B cell (primary cell): ENCODE data around the gene SSRP1. TPM values are rescaled to one million over a fixed set of nuclear protein-coding genes. Genes with fewer than 3 reads are reported as not detected.
A peak's percentile ranks its signal among the peaks of the same experiment; 100 is the strongest.
"Not testable (repeated sequence)": the region's sequence is repeated elsewhere in the genome, so short reads cannot be mapped to it uniquely, and the experiment has no call there.

ENCODE experiments used
- ATAC-seq: fragments of 200-7000 bp; cut with Tn5 transposase; one replicate; pipeline ENCODE4 v1.10.0; 2021; ENCODE audit warnings: low read depth, mild to moderate bottlenecking, moderate number of reproducible peaks, moderate library complexity
- CTCF ChIA-PET: fragments of 350-600 bp; sonication (Branson Sonifier 250); formaldehyde crosslinking; loops from one replicate; lab custom pipeline; 2021; ENCODE audit warnings: antibody characterized with exemption, inconsistent platforms; lab: Charles Lee
- POLR2A ChIA-PET: fragments of 350-600 bp; sonication (Branson Sonifier 250); formaldehyde crosslinking; loops from one replicate; lab custom pipeline; 2021; ENCODE audit warnings: antibody characterized with exemption; lab: Charles Lee
- DNase-seq: peaks from one replicate; pipeline ENCODE4 v3.0.0; 2013
- H2AFZ ChIP-seq: 2 replicates; pipeline ENCODE4 v1.6.1; 2012; ENCODE audit warnings: mild to moderate bottlenecking, low read depth, low read length; ENCODE audit not compliant: insufficient read depth, poor library complexity, severe bottlenecking
- H3K27ac ChIP-seq, 2 donors: 1 replicate in 1 of 2; 2 replicates in 1 of 2; pipeline ENCODE4 v1.5.1; 2012 to 2013; ENCODE audit warnings: low read length in 2 of 2, mild to moderate bottlenecking in 2 of 2, moderate library complexity in 1 of 2
- H3K27me3 ChIP-seq, 4 experiments: fragments of 200-600 bp in 1 of 4; sonication (generic) in 1 of 4; replicated peaks in 1 of 4; 1 replicate in 2 of 4; 2 replicates in 2 of 4; pipeline versions ENCODE4 v1.6.1 to v1.7.0; 2013 to 2016; ENCODE audit warnings: low read length in 3 of 4, mild to moderate bottlenecking in 2 of 4, mixed read lengths in 1 of 4, moderate library complexity in 1 of 4; ENCODE audit not compliant: insufficient read depth in 4 of 4, control insufficient read depth in 3 of 4; ENCODE audit errors: control extremely low read depth in 1 of 4
- H3K36me3 ChIP-seq, 2 experiments: replicated peaks in 1 of 2; 1 replicate in 1 of 2; 2 replicates in 1 of 2; pipeline versions ENCODE4 v1.6.1 to v1.7.1; 2013; ENCODE audit warnings: low read length in 1 of 2; ENCODE audit not compliant: insufficient read depth in 2 of 2, control insufficient read depth in 1 of 2; ENCODE audit errors: control extremely low read depth in 1 of 2, extremely low read depth in 1 of 2
- H3K4me1 ChIP-seq, 2 donors: fragments of 200-600 bp in 1 of 2; sonication (generic) in 1 of 2; 1 replicate in 1 of 2; 2 replicates in 1 of 2; pipeline versions ENCODE4 v1.5.1 to v1.6.1; 2013 to 2017; ENCODE audit warnings: low read length in 2 of 2; ENCODE audit not compliant: control insufficient read depth in 2 of 2, insufficient read depth in 2 of 2
- H3K4me2 ChIP-seq: replicated peaks from 2 replicates; pipeline ENCODE3; 2012; ENCODE audit warnings: mild to moderate bottlenecking, low read depth, low read length; ENCODE audit not compliant: poor library complexity, severe bottlenecking
- H3K4me3 ChIP-seq, 5 experiments: fragments of 200-600 bp in 1 of 5; sonication (generic) in 1 of 5; 1 replicate in 3 of 5; 2 replicates in 2 of 5; pipeline versions ENCODE4 v1.5.1 to v1.7.0; 2011 to 2016; ENCODE audit warnings: low read length in 4 of 5, mild to moderate bottlenecking in 4 of 5, low read depth in 2 of 5, control low read depth in 1 of 5, moderate library complexity in 1 of 5; ENCODE audit not compliant: insufficient read depth in 1 of 5; ENCODE audit errors: control extremely low read depth in 1 of 5, extremely low read depth in 1 of 5
- H3K79me2 ChIP-seq: fragments of 200-600 bp; sonication (generic); one replicate; pipeline ENCODE4 v1.6.0; 2016; ENCODE audit warnings: low read length; ENCODE audit not compliant: control insufficient read depth, insufficient read depth
- H3K9ac ChIP-seq: fragments of 200-600 bp; sonication (generic); 2 replicates; pipeline ENCODE4 v1.6.1; 2017; ENCODE audit warnings: mild to moderate bottlenecking, low read length, moderate library complexity
- H3K9me3 ChIP-seq, 3 donors: one replicate each; pipeline versions ENCODE4 v1.6.1 to v1.7.1; 2013; ENCODE audit warnings: low read length in 2 of 3; ENCODE audit not compliant: control insufficient read depth in 2 of 3, insufficient read depth in 1 of 3; ENCODE audit errors: control extremely low read depth in 1 of 3
- H4K20me1 ChIP-seq: 2 replicates; pipeline ENCODE4 v1.6.0; 2012; ENCODE audit warnings: mild to moderate bottlenecking, low read length; ENCODE audit not compliant: insufficient read depth, control insufficient read depth, poor library complexity, severe bottlenecking
- H3K27ac Mint-ChIP-seq: one replicate; pipeline ENCODE4 v1.8.0; 2021; ENCODE audit warnings: mixed read lengths
- H3K27me3 Mint-ChIP-seq: one replicate; pipeline ENCODE4 v1.8.0; 2021; ENCODE audit warnings: mixed read lengths
- H3K4me1 Mint-ChIP-seq: one replicate; pipeline ENCODE4 v1.8.0; 2021; ENCODE audit warnings: mixed read lengths
- H3K4me3 Mint-ChIP-seq: one replicate; pipeline ENCODE4 v1.8.0; 2021; ENCODE audit warnings: mixed read lengths
- H3K9me3 Mint-ChIP-seq: one replicate; pipeline ENCODE4 v1.8.0; 2022; ENCODE audit warnings: mixed read lengths; ENCODE audit not compliant: insufficient read depth
- CTCF ChIP-seq: fragments of 200-600 bp; IDR thresholded peaks from one replicate; pipeline ENCODE4 v1.8.0; 2022; ENCODE audit warnings: antibody characterized with exemption, mild to moderate bottlenecking
- EZH2 ChIP-seq: IDR thresholded peaks from 2 replicates; pipeline ENCODE4 v1.6.1; 2012; ENCODE audit warnings: borderline replicate concordance, low read depth, mild to moderate bottlenecking, moderate library complexity, low read length; ENCODE audit not compliant: insufficient read depth, poor library complexity, severe bottlenecking
- WGBS: methylation state at CpG from one replicate; pipeline ENCODE4 v1.1.5; 2013; ENCODE audit warnings: missing lambda C conversion rate; ENCODE audit not compliant: insufficient coverage; 5-methylcytosine and 5-hydroxymethylcytosine counted together
- intact Hi-C: fragments of 100-400 bp; cut with micrococcal nuclease; formaldehyde crosslinking; loops from one replicate; pipeline ENCODE4 v1.10.0; 2022
- polyA plus RNA-seq: library from polyadenylated mRNA; depleted of rRNA; stranded (reverse); fragments of >200 nt; gene quantifications from 2 replicates; pipeline ENCODE4 v1.2.3, GENCODE V29; 2012
- total RNA-seq, 2 donors: library from RNA; stranded (reverse); fragments of 120-200 nt in 1 of 2; gene quantifications; 1 replicate in 1 of 2; 2 replicates in 1 of 2; pipeline versions ENCODE4 v1.2.3 to v1.2.4, GENCODE V29; 2013 to 2022

Gene SSRP1
- total and polyA plus RNA-seq, 2 donors (not counting 1 experiment from before 2014, with no cell fraction given) = 40.9 to 66.6 TPM

GRCh38 chr11:57338142-57338541, 2.5 kb upstream of the SSRP1 start, which contains the start of gene P2RX3:
P2RX3 (plus strand) TSS chr11:57338352; CDS start chr11:57338551, 199 bp downstream.
- no peak within 1 kb of the TSS for H3K9ac ChIP-seq
- peaks cover 28% of the 10 kb centered on the region for H3K79me2 ChIP-seq
- no peaks in the 10 kb centered on the region for H3K27me3 ChIP-seq
- Mint-ChIP-seq H3K27ac (peak within 1 kb of the TSS; percentile 72), H3K9me3 (no peaks in the 10 kb centered on the region), H3K27me3 (peaks cover 11% of the 10 kb centered on the region), H3K4me3 (no peak within 1 kb of the TSS), H3K4me1 (peaks cover 26% of the 10 kb centered on the region)
- no peak within 1 kb of the TSS for H3K4me3 ChIP-seq
- H3K27ac ChIP-seq = no peak within 1 kb of the TSS
- intact Hi-C loops = loop anchor here (5.0 kb wide), 2 partner anchors 89 to 329 kb away; partner anchors contain the start of genes SLC43A3 and ZDHHC5
- no peak within 1 kb of the TSS for H3K4me2 ChIP-seq
- H3K4me1 ChIP-seq = peaks cover 17 to 23% of the 10 kb centered on the region in 2 donors
- ChIA-PET POLR2A (no interaction called here), CTCF (interaction anchor here (0.8 to 1.3 kb wide), 3 partner anchors 11 to 305 kb away, joined by 3 to 6 read pairs (median 4); no protein-coding TSS in a partner anchor)
- H3K9me3 ChIP-seq = no peaks in the 10 kb centered on the region
- H2AFZ ChIP-seq = no peak within 1 kb of the TSS
- DNase-seq (no peak), ATAC-seq (no peak)
- H4K20me1 ChIP-seq = no peaks in the 10 kb centered on the region
- 86% methylated on average over 4 of the region's 4 CpGs for WGBS
- H3K36me3 ChIP-seq = peaks cover 0 to 9% of the 10 kb centered on the region in 2 experiments
- TF ChIP-seq CTCF (no peak), EZH2 (no peak)

GRCh38 chr11:57336856-57337255, 1.2 kb upstream of the SSRP1 start:
- 100% methylated on average over 2 of the region's 6 CpGs for WGBS
- Histone ChIP-seq H3K4me1 (peaks cover 17 to 23% of the 10 kb centered on the region in 2 donors), H3K36me3 (peaks cover 0 to 22% of the 10 kb centered on the region in 2 experiments), H3K4me2 (peak overlapping the region; percentile 87), H3K79me2 (peaks cover 31% of the 10 kb centered on the region), H3K27ac (peak overlapping the region; percentile 74 to 87), H2AFZ (peak overlapping the region; percentile 98), H3K9ac (peak overlapping the region; percentile 94)
- Mint-ChIP-seq H3K4me3 (peak overlapping the region; percentile 97), H3K4me1 (peaks cover 27% of the 10 kb centered on the region), H3K27ac (peak overlapping the region; percentile 99), H3K27me3 (peaks cover 11% of the 10 kb centered on the region)
- not testable (repeated sequence) for H3K27me3 ChIP-seq, H4K20me1 ChIP-seq, DNase-seq, H3K9me3 ChIP-seq, H3K4me3 ChIP-seq, H3K9me3 Mint-ChIP-seq, ATAC-seq
- POLR2A ChIA-PET = interaction anchor here (0.6 to 3.8 kb wide), 4 partner anchors 12 to 330 kb away, joined by 3 to 41 read pairs (median 6); partner anchors contain the start of gene TNKS1BP1
- CTCF ChIA-PET = interaction anchor here (1.4 to 3.7 kb wide), 4 partner anchors 9 to 191 kb away, joined by 3 to 24 read pairs (median 10); partner anchors contain the start of gene TNKS1BP1
- intact Hi-C loops = loop anchor here (5.0 kb wide), 2 partner anchors 90 to 330 kb away; partner anchors contain the start of genes SLC43A3 and ZDHHC5
